ENCODE results near the gene NUDT8. TPM values are rescaled to one million over a fixed set of nuclear protein-coding genes. Genes with fewer than 3 reads are reported as not detected.
A peak's percentile ranks its signal among the peaks of the same experiment; 100 is the strongest.

Gene NUDT8
- total and polyA plus RNA-seq, 9 of the 15 experiments (the other 6 are each of a cell fraction or from before 2014, with no cell fraction given) = 0.23 to 27.8 (median 5.0) TPM

GRCh38 chr11:67583247-67584204, 46.2 kb downstream of the NUDT8 start, which contains the start of gene GSTP1 (continued):
- no peak for TF ChIP-seq ARID3A (IDR thresholded peaks at IDR 0.05; ENCODE audit: borderline replicate concordance, low read depth, low read length)
- TF ChIP-seq PHF8 (IDR thresholded peaks at IDR 0.05; ENCODE audit: borderline replicate concordance, low read length) = peak; percentile 92; the same call in 1 of the 2 replicates
- peak; percentile 84 for TF ChIP-seq GTF2A2 (tag; IDR thresholded peaks at IDR 0.05)
- TF ChIP-seq ZNF778 (CRISPR knock-in tag; IDR thresholded peaks at IDR 0.05) = no peak
- TF ChIP-seq ZFP30 (CRISPR knock-in tag; IDR thresholded peaks at IDR 0.05; ENCODE audit: borderline replicate concordance) = no peak
- TF ChIP-seq ARID4B (CRISPR knock-in tag; IDR thresholded peaks at IDR 0.05) = peak; percentile 73
- TF ChIP-seq PCBP2 (IDR thresholded peaks at IDR 0.05; ENCODE audit: low read depth, low read length, poor library complexity, severe bottlenecking) = no peak
- TF ChIP-seq TSHZ1 (CRISPR knock-in tag; IDR thresholded peaks at IDR 0.05) = no peak
- TF ChIP-seq OTX1 (CRISPR knock-in tag; IDR thresholded peaks at IDR 0.05) = no peak
- TF ChIP-seq SMARCA4 (IDR thresholded peaks at IDR 0.05) = no peak
- TF ChIP-seq ZNF133 (CRISPR knock-in tag; IDR thresholded peaks at IDR 0.05) = 0 out of 2 replicates have a peak, but pooled peaks have one; percentile 34
- TF ChIP-seq GATAD2B (IDR thresholded peaks at IDR 0.05; ENCODE audit: borderline replicate concordance) = peak; percentile 99
- no peak for TF ChIP-seq SAFB (IDR thresholded peaks at IDR 0.05; ENCODE audit: borderline replicate concordance, low read depth, low read length)
- TF ChIP-seq SMARCE1 (IDR thresholded peaks at IDR 0.05) = no peak
- TF ChIP-seq THRAP3 (IDR thresholded peaks at IDR 0.05; ENCODE audit: borderline replicate concordance) = no peak
- no peak for TF ChIP-seq ZNF239 (CRISPR knock-in tag; IDR thresholded peaks at IDR 0.05)
- TF ChIP-seq NCOA1 (IDR thresholded peaks at IDR 0.05; ENCODE audit: low read depth) = no peak

Data from K562 (cell line).